NCI-H2196 treated with DMSO at 0.1 percent for 48 hours (cell line): ENCODE results near the gene PIGL.
A peak's percentile ranks its signal among the peaks of the same experiment; 100 is the strongest.

ENCODE experiments used
- DNase-seq: peaks from one replicate; lab custom pipeline; 2025; ENCODE audit not compliant: unreplicated experiment; lab: John Stamatoyannopoulos, UW

Gene PIGL

DNA sequence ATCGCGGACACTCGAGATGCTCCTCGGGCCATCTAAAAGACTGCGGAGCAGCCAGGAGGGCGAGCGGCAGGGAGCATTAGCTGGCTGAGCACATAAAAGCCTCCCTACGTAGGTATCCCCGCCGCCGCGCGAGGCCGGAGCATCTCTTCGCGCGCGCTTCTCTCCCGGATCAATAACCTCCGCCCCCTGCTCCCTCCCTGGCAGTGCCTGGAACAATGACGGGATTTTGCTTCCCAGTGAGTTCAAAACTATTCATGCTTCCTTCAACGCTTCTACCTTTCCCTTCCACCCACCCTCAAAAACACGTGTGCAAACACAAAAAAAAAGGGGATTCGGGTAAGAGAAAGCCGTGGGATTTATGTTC lies 135.3 kb downstream of the PIGL start:
- no peak for DNase-seq

DNA sequence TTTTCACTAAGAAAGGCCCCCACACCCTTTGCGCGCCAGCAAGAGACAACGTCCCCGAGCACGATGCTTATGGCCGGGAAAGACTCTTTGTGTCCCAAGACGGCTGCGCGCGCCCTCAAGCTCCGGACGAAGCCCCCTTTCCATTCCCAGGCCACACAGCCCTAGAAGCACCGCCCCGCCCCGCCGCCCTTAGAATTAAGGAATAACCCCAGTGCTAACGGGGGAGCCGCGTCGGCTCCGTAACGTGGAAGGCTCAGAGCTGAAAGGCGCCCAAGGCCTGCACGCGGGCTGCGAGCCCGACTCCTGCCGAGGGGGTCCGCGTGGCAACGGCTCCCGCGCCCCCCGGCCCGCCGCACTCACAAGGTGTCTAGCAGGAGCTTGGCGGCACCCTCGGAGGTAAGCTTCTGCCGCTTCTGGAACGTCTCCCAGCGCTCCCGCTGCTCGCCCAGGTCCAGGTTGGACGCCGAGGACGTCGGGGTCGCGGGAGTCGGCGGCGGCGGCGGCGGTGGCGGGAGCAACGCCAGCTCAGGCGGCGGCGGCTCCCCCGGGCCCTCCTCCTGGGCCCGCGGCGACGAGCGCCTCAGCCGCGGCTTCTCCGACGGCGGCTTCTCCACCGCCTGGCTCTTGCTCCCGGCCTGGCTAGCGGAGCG lies 135.8 kb downstream of the PIGL start:
- DNase-seq = no peak

DNA sequence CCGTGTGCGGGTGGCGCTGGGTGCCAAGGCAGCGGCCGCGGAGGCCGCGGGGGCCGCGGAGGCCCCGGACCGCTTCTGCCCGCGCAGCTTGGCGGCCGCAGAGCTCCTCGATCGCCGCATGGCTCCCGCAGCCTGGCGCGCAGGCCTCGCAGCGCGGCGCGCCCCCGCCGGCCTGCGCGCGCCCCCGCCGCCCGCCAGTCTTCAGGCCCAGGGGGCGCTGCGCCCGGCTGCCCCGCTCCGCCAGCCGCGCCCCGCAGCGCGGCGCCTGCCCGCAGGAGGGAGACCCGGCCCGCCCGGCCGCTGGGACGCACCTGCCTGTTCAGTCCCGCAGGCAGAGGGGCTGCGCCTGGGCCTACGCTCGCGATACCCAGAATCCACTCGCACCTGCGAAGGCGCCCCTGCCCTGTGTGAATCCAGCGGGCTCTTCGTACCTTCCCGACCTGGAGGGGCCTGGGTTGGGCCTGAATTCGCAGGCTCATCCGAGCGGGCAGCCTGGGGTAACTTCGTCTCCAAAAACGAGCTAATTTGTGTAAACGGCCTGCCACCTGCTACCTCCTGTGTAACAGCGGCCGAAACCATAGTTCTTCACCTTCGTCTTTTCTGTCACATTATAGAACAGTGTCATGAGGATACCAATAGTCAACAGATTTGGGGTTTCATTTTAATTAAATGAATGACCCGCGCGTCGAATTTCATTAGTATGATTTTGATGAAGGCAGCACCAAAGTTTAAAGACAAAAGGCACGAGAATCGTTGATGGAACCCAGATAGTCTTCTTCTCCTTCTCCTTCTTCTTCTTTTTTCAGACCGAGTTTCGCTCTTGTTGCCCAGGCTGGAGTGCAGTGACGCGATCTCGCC lies 136.5 kb downstream of the PIGL start, which contains the start of gene CENPV:
TSS of gene CENPV (minus strand) at position 153 of the 858 bp plus-strand sequence. CDS start at position 120, 33 bp downstream.
- peak; percentile 6 for DNase-seq

DNA sequence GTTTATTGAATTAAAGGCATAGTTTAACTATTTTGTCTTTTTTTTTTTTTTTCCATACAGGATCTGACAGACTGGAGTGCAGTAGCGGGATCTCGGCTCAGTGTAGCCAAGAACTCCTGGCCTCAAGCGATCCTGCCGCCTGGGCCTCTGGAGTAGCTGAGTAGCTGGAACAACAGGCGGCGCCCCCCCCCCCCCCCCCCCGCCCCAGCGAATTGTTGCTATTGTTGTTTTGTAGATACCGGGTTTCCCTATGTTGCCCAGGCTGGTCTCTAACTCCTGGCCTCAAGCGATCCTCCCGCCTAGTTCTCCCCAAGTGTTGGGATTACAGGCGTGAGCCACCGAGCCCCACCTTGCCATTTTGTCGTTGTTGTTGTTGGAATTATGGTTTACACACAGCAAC lies 137.6 kb downstream of the PIGL start:
- no peak for DNase-seq

DNA sequence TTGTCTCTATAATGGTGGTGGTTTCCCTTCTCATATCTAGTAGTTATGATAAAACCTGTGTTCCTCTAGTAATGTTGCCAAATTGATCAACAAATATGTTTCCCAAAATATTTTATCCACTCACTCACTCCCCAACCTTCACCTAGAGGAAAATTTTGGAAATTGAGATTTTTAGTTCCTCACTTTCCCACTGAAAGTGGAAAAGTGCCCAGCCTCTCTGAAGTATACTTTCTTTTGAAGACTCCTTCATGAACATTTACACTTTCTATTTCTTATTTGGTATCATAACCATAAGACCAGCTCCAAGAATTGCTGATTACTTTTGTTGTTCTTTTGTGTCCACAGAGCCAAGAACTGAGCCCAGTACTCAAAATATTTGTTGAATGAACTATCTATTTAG lies 141.4 kb downstream of the PIGL start:
- DNase-seq = no peak

DNA sequence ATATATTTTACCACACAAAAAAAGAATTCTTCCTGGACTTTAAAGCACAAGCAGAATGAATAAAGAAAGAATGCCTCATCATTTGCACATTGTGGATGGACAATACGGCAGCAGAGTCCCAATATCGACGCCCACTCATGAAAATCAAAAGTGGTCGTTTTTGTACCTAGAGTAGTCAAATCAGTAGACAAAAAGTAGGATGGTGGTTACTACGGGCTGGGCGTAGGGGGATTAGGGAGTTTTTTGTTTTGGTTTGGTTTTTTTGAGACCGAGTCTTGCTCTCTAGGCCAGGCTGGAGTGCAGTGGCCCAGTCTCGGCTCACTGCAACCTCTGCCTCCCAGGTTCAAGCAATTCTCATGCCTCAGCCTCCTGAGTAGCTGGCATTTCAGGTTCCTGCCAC lies 144.9 kb downstream of the PIGL start:
- no peak for DNase-seq

DNA sequence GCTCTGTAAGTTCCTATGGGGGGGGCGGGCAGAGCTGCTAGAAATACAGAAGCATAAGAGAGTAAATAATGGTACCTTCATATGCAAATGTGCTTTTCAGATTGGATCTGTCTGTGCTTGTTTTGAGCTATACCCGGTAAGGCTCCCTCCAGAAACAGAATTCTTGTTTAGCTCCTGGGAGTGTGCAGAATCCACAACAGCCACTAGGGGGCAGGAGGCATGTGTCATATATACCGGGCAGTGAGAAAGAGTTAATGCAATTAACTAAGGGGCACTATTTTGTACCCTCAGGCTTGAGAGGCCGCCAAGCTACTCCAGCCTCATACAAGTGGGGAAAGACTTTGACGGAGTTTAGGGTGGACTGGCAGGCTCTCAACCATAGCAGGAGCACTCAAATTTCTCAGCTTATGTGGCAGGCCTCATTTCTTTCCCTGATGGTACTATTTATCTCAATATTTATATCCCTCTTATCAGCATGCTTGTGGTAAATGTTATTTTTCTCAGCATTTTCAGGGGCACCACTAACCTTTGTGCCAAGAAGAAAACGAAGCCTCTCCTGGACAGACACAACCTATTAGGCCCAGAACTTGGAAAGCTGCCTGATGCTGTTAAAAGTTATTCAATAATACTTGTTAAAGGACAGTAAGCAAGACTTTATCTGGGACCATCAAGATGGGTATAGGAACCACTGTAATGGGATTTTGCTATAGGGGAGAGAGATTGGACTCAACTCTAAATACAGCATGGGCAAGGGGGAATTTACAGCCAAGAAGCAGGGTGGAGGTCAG lies 146.9 kb downstream of the PIGL start:
- peak; percentile 22 for DNase-seq

DNA sequence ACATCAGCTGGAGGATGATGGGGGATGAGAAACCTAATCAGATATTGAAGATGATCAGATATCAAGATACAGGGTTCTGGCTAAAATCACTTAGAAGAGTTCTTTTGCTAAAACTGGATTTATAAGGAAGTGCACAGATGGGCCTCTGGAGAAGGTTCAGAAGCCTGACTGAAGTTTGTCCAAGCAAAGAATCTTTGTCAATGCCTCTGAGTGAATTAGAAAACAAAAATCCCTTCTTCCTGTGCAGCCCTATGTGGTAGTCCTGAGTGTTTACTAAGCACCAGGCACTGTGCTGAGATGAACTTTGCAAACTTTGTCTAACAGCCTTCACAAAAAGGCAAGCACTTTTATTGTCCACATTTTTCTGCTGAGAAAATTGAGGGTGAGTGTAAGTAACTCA lies 147.6 kb downstream of the PIGL start:
- DNase-seq = no peak

DNA sequence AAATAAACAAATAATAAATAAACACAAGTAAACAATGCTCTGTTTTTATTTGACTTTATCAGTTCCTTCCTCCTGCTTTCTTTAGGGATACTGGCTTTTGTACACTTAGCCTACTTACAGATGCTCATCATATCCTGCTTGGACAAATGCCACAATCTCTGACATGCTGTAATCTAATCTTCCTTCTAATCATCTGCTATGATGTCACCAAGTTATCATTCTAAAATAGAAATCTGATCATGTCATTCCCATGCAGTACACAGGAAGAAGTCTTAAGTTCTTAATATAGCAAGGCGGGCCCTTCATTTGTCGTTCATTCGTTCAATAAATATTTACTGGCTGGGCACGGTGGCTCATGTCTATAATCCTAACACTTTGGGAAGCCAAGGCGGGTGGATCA lies 154.7 kb downstream of the PIGL start:
- DNase-seq = peak; percentile 58

DNA sequence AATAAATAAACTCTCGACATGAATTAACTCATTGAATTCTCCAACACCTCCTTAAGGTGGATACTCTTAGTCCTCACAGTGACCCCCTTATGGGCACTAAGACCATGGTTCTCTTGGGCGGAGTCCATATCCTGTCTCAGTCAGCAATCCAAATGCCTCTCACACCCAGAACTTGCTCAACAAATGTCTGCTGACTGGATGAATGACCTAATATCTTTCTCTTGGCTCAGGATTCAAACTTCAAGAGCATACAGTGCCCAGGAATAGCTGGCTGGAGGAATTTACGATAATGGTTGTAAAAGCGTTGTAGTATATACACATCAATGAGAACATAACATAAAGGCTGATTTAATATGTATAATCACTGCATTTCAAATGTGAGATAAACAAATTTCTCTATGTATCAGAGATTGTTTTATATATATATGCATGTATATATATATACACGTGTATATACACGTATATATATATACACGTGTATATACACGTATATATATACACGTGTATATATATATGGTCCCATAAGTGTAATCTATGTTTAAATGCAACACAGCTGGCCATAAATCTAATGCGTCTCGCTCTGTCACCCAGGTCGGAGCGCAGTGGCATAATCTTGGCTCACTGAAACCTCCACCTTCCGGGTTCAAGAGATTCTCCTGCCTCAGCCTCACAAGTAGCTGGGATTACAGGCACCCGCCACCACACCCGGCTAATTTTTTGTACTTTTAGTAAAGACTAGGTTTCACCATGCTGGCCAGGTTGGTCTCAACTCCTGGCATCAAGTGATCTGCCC lies 157.3 kb downstream of the PIGL start:
- no peak for DNase-seq
